Cardiac muscle cell (in vitro differentiated cells and primary cell): ENCODE results near the gene CCDC141. TPM values are rescaled to one million over a fixed set of nuclear protein-coding genes. Genes with fewer than 3 reads are reported as not detected.

ENCODE experiments used
- DNase-seq, 2 donors: peaks; one replicate each; pipeline versions ENCODE4 v3.0.0 to v3.0.0-alpha.2; 2010 to 2017; ENCODE audit warnings: low read depth in 1 of 2, low spot score in 1 of 2
- H3K27ac ChIP-seq: fragments of 200-600 bp; sonication (generic); 2 replicates; pipeline ENCODE4 v1.5.1; 2016
- H3K27me3 ChIP-seq: fragments of 200-600 bp; sonication (generic); 2 replicates; pipeline ENCODE4 v1.6.0; 2016; ENCODE audit warnings: control low read depth
- H3K36me3 ChIP-seq: fragments of 200-600 bp; sonication (generic); 2 replicates; pipeline ENCODE4 v1.5.1; 2016; ENCODE audit warnings: control low read depth
- H3K4me1 ChIP-seq: fragments of 200-600 bp; sonication (generic); 2 replicates; pipeline ENCODE4 v1.8.1; 2017; ENCODE audit warnings: low read depth, mild to moderate bottlenecking, mixed run types
- H3K4me3 ChIP-seq: fragments of 200-600 bp; sonication (generic); 2 replicates; pipeline ENCODE4 v1.5.1; 2016; ENCODE audit warnings: mild to moderate bottlenecking
- H3K9me3 ChIP-seq: fragments of 200-600 bp; sonication (generic); 2 replicates; pipeline ENCODE4 v1.5.1; 2017; ENCODE audit warnings: low read depth, mild to moderate bottlenecking, control low read depth
- polyA plus RNA-seq: library from polyadenylated mRNA; unstranded; fragments of >200 nt; fragmentation: Nextera tagmentation; extraction: Ambion mirVana; gene quantifications from 2 replicates; pipeline ENCODE4 v1.2.1, GENCODE V29; 2016
- total RNA-seq: library from RNA; depleted of rRNA; stranded (reverse); fragments of >200 nt; gene quantifications from 2 replicates; pipeline ENCODE4 v1.2.3, GENCODE V29; 2016
- TF ChIP-seq, protein P1 (sequence below): IDR thresholded peaks from 2 replicates; pipeline ENCODE4 v1.5.1; 2012; ENCODE audit warnings: low read depth, mild to moderate bottlenecking, low read length

Gene CCDC141
- total and polyA plus RNA-seq, 2 experiments from 2014 or later, result 134 to 213 TPM

DNA sequence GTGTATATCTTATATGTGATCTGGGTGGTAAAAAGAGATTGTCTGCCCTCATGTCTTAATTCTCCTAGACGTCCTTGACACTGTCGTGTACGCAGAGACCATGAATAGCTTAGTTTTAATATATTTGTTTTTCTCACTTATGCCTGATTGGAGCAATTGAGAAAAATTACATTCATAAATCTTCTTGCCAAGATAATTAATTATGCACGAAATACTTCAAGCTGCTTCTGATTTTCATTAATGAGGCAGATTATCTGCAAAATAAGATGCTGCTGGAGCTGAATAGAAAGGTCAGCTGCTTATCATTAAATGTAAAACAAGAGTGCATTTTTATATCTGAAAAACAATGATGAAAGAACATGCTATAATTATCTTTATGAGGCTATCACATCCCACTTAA, 95.9 kb downstream of the CCDC141 start:
- Histone ChIP-seq H3K9me3 (no peaks in the 10 kb centered on the region), H3K4me1 (peaks cover 16% of the 10 kb centered on the region), H3K4me3 (no peak overlapping the region), H3K27ac (peak overlapping the region; percentile 66), H3K27me3 (no peaks in the 10 kb centered on the region), H3K36me3 (peaks cover 37% of the 10 kb centered on the region)
- no peak for DNase-seq
- TF ChIP-seq, protein P1, sequence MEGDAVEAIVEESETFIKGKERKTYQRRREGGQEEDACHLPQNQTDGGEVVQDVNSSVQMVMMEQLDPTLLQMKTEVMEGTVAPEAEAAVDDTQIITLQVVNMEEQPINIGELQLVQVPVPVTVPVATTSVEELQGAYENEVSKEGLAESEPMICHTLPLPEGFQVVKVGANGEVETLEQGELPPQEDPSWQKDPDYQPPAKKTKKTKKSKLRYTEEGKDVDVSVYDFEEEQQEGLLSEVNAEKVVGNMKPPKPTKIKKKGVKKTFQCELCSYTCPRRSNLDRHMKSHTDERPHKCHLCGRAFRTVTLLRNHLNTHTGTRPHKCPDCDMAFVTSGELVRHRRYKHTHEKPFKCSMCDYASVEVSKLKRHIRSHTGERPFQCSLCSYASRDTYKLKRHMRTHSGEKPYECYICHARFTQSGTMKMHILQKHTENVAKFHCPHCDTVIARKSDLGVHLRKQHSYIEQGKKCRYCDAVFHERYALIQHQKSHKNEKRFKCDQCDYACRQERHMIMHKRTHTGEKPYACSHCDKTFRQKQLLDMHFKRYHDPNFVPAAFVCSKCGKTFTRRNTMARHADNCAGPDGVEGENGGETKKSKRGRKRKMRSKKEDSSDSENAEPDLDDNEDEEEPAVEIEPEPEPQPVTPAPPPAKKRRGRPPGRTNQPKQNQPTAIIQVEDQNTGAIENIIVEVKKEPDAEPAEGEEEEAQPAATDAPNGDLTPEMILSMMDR, result no peak

DNA sequence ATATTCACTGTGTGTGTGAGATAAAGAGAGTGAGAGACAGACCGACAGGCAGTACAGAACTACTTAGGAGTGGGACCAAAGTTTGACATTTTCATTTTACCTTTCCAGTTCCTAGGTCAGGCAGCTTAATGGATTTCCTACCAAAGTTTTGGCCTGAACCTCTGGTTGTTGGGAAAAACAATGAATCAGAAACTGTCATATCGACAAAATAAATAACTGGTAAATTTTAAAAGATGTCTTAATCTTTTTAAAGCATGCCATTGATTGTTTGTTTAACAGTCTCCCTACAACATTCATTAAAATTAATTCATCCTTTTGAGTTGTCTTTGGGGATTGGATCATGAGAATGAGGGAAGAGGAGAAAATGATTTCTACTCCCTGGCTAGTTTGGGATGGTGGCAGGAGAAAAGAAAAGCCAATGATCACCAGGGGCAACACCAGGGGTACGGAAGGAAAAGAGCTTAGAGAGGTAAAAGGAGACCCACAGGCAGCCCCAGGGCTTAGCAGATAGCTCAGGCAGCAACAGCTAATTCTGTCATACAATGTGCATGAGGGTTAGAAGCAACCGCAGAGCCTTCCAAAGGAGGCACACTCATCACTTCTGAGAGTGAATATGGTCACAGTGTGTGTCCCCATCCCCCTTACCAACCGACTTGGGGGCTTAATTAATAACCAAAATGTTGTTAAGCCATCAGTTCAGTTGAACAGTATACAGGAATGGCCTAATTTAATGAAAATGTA, 98.5 kb downstream of the CCDC141 start:
- TF ChIP-seq, protein P1, result no peak
- no peaks in the 10 kb centered on the region for H3K9me3 ChIP-seq
- peaks cover 36% of the 10 kb centered on the region for H3K36me3 ChIP-seq
- no peak overlapping the region for H3K4me3 ChIP-seq
- DNase-seq, result no peak
- H3K27ac ChIP-seq, result peak overlapping the region; percentile 48
- no peaks in the 10 kb centered on the region for H3K27me3 ChIP-seq
- H3K4me1 ChIP-seq, result peaks cover 11% of the 10 kb centered on the region

DNA sequence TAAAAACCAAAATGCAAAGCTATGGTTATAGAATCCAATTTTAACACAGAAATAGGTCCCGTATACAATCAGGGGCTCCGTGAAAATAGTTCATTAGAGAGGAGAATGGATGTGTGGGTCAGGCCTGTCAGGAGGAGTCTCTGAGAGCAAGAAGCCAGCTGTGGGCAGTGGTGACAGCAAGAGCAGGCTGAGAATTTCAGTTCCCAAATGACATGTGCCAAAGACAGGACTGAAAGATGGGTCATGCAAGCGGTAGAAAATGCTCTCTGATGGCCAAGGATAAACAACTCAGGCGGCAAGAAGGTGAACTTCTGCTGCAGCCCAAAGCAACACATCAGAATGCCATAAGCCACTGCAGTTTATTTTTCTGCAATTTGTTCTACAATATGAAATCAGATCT, 100.4 kb downstream of the CCDC141 start:
- no peaks in the 10 kb centered on the region for H3K9me3 ChIP-seq
- TF ChIP-seq, protein P1, result no peak
- no peak overlapping the region for H3K27ac ChIP-seq
- no peak overlapping the region for H3K4me3 ChIP-seq
- peaks cover 29% of the 10 kb centered on the region for H3K36me3 ChIP-seq
- no peaks in the 10 kb centered on the region for H3K27me3 ChIP-seq
- DNase-seq, result no peak
- H3K4me1 ChIP-seq, result peaks cover 11% of the 10 kb centered on the region

DNA sequence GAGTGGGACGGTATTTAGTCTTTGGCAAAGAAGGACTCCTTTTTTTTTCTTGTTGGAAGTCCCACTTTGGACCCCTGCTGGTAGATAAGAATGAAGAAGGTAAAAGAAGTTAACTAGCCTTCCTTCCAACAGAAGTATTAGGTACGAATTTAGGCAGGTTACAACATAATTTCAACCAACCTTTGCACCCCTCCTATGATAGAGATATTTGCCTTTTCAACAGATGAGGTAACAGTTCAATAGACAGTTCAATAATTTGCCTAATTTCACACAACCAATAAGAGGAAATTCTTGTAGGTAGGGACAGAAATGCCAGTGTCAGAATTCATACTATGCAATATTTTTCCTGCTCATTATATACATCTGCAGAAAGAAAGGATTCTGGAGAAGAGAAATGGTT, 100.8 kb downstream of the CCDC141 start:
- H3K4me1 ChIP-seq, result peaks cover 11% of the 10 kb centered on the region
- no peak overlapping the region for H3K4me3 ChIP-seq
- TF ChIP-seq, protein P1, result no peak
- DNase-seq, result no peak
- no peak overlapping the region for H3K27ac ChIP-seq
- no peaks in the 10 kb centered on the region for H3K9me3 ChIP-seq
- no peaks in the 10 kb centered on the region for H3K27me3 ChIP-seq
- peaks cover 30% of the 10 kb centered on the region for H3K36me3 ChIP-seq

DNA sequence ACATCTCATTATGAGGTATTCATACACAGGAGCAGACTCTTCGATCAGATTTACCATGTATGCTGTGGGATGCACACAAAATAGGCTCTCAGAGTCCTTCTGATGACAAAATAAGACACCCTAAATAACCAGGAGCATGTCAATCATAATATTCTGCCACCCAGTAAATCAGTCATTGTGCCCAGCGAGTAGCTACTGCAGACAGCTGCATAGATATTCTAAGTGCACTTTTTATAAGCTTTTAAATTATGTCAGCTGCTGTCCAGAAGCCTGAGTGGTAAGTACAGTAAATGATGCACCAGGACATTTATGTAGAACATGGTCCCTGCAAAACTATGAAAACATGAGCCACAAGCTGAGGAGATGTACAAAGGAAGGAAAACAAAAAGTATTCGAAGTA, 102.9 kb downstream of the CCDC141 start:
- DNase-seq, result no peak
- Histone ChIP-seq H3K4me1 (peaks cover 11% of the 10 kb centered on the region), H3K9me3 (no peaks in the 10 kb centered on the region), H3K27ac (peak overlapping the region; percentile 42), H3K36me3 (peaks cover 37% of the 10 kb centered on the region), H3K4me3 (no peak overlapping the region), H3K27me3 (no peaks in the 10 kb centered on the region)
- TF ChIP-seq, protein P1, result no peak
